Mesenchymal stem cell (in vitro differentiated cells and primary cell): ENCODE results near the gene IGLON5.

Source experiments
- DNase-seq: peaks from one replicate; pipeline ENCODE4 v3.0.0-alpha.2; 2013
- H2AFZ ChIP-seq: one replicate; pipeline ENCODE4 v1.6.1; 2013; ENCODE audit warnings: low read depth, mild to moderate bottlenecking, control low read depth, inconsistent platforms, low read length, moderate library complexity
- H2AK5ac ChIP-seq: 2 replicates; pipeline ENCODE4 v1.6.1; 2013; ENCODE audit warnings: low read length, moderate library complexity, mild to moderate bottlenecking, inconsistent platforms; ENCODE audit not compliant: severe bottlenecking
- H2BK120ac ChIP-seq: one replicate; pipeline ENCODE4 v1.6.1; 2013; ENCODE audit warnings: low read depth, mild to moderate bottlenecking, inconsistent platforms, low read length, moderate library complexity
- H2BK12ac ChIP-seq, 2 experiments: one replicate each; pipeline ENCODE4 v1.6.1; 2013; ENCODE audit warnings: inconsistent platforms in 2 of 2, low read length in 2 of 2, mild to moderate bottlenecking in 2 of 2, moderate library complexity in 2 of 2, control low read depth in 1 of 2
- H2BK15ac ChIP-seq: one replicate; pipeline ENCODE4 v1.6.1; 2013; ENCODE audit warnings: mild to moderate bottlenecking, low read depth, inconsistent platforms; ENCODE audit not compliant: poor library complexity, severe bottlenecking
- H2BK5ac ChIP-seq: 2 replicates; pipeline ENCODE4 v1.6.1; 2013; ENCODE audit warnings: low read depth, mild to moderate bottlenecking, low read length, control low read depth, inconsistent platforms; ENCODE audit not compliant: poor library complexity, severe bottlenecking
- H3K14ac ChIP-seq, 2 experiments: one replicate each; pipeline ENCODE4 v1.6.1; 2013; ENCODE audit warnings: inconsistent platforms in 2 of 2, low read length in 2 of 2, control low read depth in 1 of 2, mild to moderate bottlenecking in 1 of 2, moderate library complexity in 1 of 2
- H3K18ac ChIP-seq, 2 experiments: one replicate each; pipeline ENCODE4 v1.6.1; 2013; ENCODE audit warnings: inconsistent platforms in 2 of 2, low read length in 2 of 2, control low read depth in 1 of 2, low read depth in 1 of 2, mild to moderate bottlenecking in 1 of 2
- H3K23ac ChIP-seq, 2 experiments: one replicate each; pipeline ENCODE4 v1.6.1; 2013; ENCODE audit warnings: inconsistent platforms in 2 of 2, low read length in 2 of 2, mild to moderate bottlenecking in 2 of 2, moderate library complexity in 2 of 2, control low read depth in 1 of 2
- H3K27ac ChIP-seq: 2 replicates; pipeline ENCODE4 v1.5.1; 2013; ENCODE audit warnings: mild to moderate bottlenecking, moderate library complexity, low read length, control low read depth, inconsistent platforms; ENCODE audit not compliant: poor library complexity, severe bottlenecking
- H3K27me3 ChIP-seq, 2 experiments: 2 replicates each; pipeline versions ENCODE4 v1.6.1 to v1.7.0; 2013; ENCODE audit warnings: low read length in 2 of 2, mild to moderate bottlenecking in 2 of 2, moderate library complexity in 2 of 2, control low read depth in 1 of 2, inconsistent platforms in 1 of 2; ENCODE audit not compliant: control insufficient read depth in 1 of 2, insufficient read depth in 1 of 2
- H3K36me3 ChIP-seq, 2 experiments: 2 replicates each; pipeline versions ENCODE4 v1.6.1 to v1.7.0; 2013; ENCODE audit warnings: low read length in 2 of 2, control low read depth in 1 of 2, inconsistent platforms in 1 of 2, low read depth in 1 of 2, mild to moderate bottlenecking in 1 of 2; ENCODE audit not compliant: insufficient read depth in 2 of 2, control insufficient read depth in 1 of 2
- H3K4ac ChIP-seq, 2 experiments: one replicate each; pipeline ENCODE4 v1.6.1; 2013; ENCODE audit warnings: inconsistent platforms in 2 of 2, low read length in 2 of 2, mild to moderate bottlenecking in 2 of 2, moderate library complexity in 2 of 2, control low read depth in 1 of 2, low read depth in 1 of 2
- H3K4me1 ChIP-seq: 2 replicates; pipeline ENCODE4 v1.6.1; 2013; ENCODE audit warnings: low read depth, low read length, control low read depth; ENCODE audit not compliant: control insufficient read depth, insufficient read depth
- H3K4me2 ChIP-seq: 2 replicates; pipeline ENCODE4 v1.6.1; 2013; ENCODE audit warnings: low read length, mild to moderate bottlenecking, inconsistent platforms; ENCODE audit not compliant: poor library complexity, severe bottlenecking
- H3K4me3 ChIP-seq, 2 experiments: 2 replicates each; pipeline versions ENCODE4 v1.5.1 to v1.7.0; 2013; ENCODE audit warnings: low read length in 2 of 2, mild to moderate bottlenecking in 2 of 2, control low read depth in 1 of 2, low read depth in 1 of 2; ENCODE audit not compliant: insufficient read depth in 1 of 2
- H3K79me1 ChIP-seq: replicated peaks from 2 replicates; pipeline ENCODE4 v1.6.1; 2013; ENCODE audit warnings: mild to moderate bottlenecking, control low read depth, low read length, inconsistent platforms; ENCODE audit not compliant: poor library complexity, severe bottlenecking
- H3K9ac ChIP-seq: 2 replicates; pipeline ENCODE4 v1.7.0; 2013; ENCODE audit warnings: mild to moderate bottlenecking, low read length, moderate library complexity
- H3K9me3 ChIP-seq: 2 replicates; pipeline ENCODE4 v1.7.0; 2013; ENCODE audit warnings: mild to moderate bottlenecking, low read length; ENCODE audit not compliant: control insufficient read depth
- H4K8ac ChIP-seq: one replicate; pipeline ENCODE4 v1.6.1; 2013; ENCODE audit warnings: inconsistent platforms, mild to moderate bottlenecking, low read length, moderate library complexity
- H4K91ac ChIP-seq: one replicate; pipeline ENCODE4 v1.6.1; 2013; ENCODE audit warnings: mild to moderate bottlenecking, low read length, inconsistent platforms
- WGBS: methylation state at CpG from one replicate; pipeline ENCODE4 v1.1.7; 2013; ENCODE audit warnings: mixed read lengths; 5-methylcytosine and 5-hydroxymethylcytosine counted together

Gene IGLON5

GRCh38 chr19:51326216-51327065 lies 15.0 kb downstream of the IGLON5 start:
- Histone ChIP-seq H3K4me2 (no peak overlapping the region), H3K27ac (no peak overlapping the region), H3K18ac (no peak overlapping the region), H2BK15ac (no peak overlapping the region), H3K36me3 (peaks cover 0 to 5% of the 10 kb centered on the region in 2 experiments), H4K8ac (no peak overlapping the region), H4K91ac (no peak overlapping the region), H3K79me1 (no peaks in the 10 kb centered on the region), H3K4me1 (no peaks in the 10 kb centered on the region), H2AFZ (no peak overlapping the region), H3K14ac (no peak overlapping the region), H2BK5ac (no peak overlapping the region), H3K9ac (no peak overlapping the region), H2BK12ac (no peak overlapping the region), H2BK120ac (no peak overlapping the region), H3K23ac (no peak overlapping the region), H2AK5ac (no peak overlapping the region), H3K4me3 (no peak overlapping the region), H3K4ac (no peak overlapping the region), H3K27me3 (peaks cover 0 to 47% of the 10 kb centered on the region in 2 experiments), H3K9me3 (peaks cover 5% of the 10 kb centered on the region)
- 26% methylated on average over 27 of the region's 36 CpGs for WGBS
- no peak for DNase-seq

GRCh38 chr19:51327066-51328001 lies 15.9 kb downstream of the IGLON5 start:
- Histone ChIP-seq H3K79me1 (no peaks in the 10 kb centered on the region), H4K8ac (no peak overlapping the region), H2AFZ (no peak overlapping the region), H4K91ac (no peak overlapping the region), H3K18ac (no peak overlapping the region), H3K27me3 (peaks cover 0 to 47% of the 10 kb centered on the region in 2 experiments), H3K9me3 (peaks cover 5% of the 10 kb centered on the region), H2AK5ac (no peak overlapping the region), H3K4me1 (no peaks in the 10 kb centered on the region), H3K4ac (no peak overlapping the region), H3K9ac (no peak overlapping the region), H3K23ac (peak overlapping the region in 1 of 2 experiments; percentile 42), H3K4me3 (no peak overlapping the region), H3K4me2 (no peak overlapping the region), H3K14ac (no peak overlapping the region), H2BK5ac (no peak overlapping the region), H2BK120ac (no peak overlapping the region), H3K36me3 (peaks cover 0 to 5% of the 10 kb centered on the region in 2 experiments), H2BK15ac (no peak overlapping the region), H3K27ac (no peak overlapping the region), H2BK12ac (no peak overlapping the region)
- DNase-seq: peak; percentile 51
- WGBS: 7% methylated on average over 71 of the region's 75 CpGs

GRCh38 chr19:51329411-51329810 lies 18.0 kb downstream of the IGLON5 start:
- no peak for DNase-seq
- WGBS: 93% methylated on average over 5 of the region's 5 CpGs

GRCh38 chr19:51330366-51330765 lies 18.9 kb downstream of the IGLON5 start:
- H2BK12ac ChIP-seq: no peak overlapping the region
- H2BK120ac ChIP-seq: no peak overlapping the region
- no peak overlapping the region for H3K27ac ChIP-seq
- H3K9ac ChIP-seq: no peak overlapping the region
- H3K9me3 ChIP-seq: peaks cover 5% of the 10 kb centered on the region
- H3K27me3 ChIP-seq: peaks cover 0 to 27% of the 10 kb centered on the region in 2 experiments
- H4K8ac ChIP-seq: no peak overlapping the region
- H3K4me2 ChIP-seq: no peak overlapping the region
- no peaks in the 10 kb centered on the region for H3K79me1 ChIP-seq
- DNase-seq: no peak
- H3K18ac ChIP-seq: no peak overlapping the region
- WGBS: 97% methylated on average over 4 of the region's 4 CpGs
- no peak overlapping the region for H2BK15ac ChIP-seq
- H3K14ac ChIP-seq: no peak overlapping the region
- H3K4ac ChIP-seq: no peak overlapping the region
- no peak overlapping the region for H2AK5ac ChIP-seq
- no peak overlapping the region for H4K91ac ChIP-seq
- H3K4me3 ChIP-seq: no peak overlapping the region
- no peak overlapping the region for H2BK5ac ChIP-seq
- H3K36me3 ChIP-seq: peaks cover 0 to 5% of the 10 kb centered on the region in 2 experiments
- no peaks in the 10 kb centered on the region for H3K4me1 ChIP-seq
- no peak overlapping the region for H3K23ac ChIP-seq
- H2AFZ ChIP-seq: no peak overlapping the region

More at GRCh38 chr19:51329411-51329810, 18.0 kb downstream of the IGLON5 start:
- H3K9ac ChIP-seq: no peak overlapping the region
- H3K79me1 ChIP-seq: no peaks in the 10 kb centered on the region
- H3K36me3 ChIP-seq: peaks cover 0 to 5% of the 10 kb centered on the region in 2 experiments
- H4K91ac ChIP-seq: no peak overlapping the region
- no peak overlapping the region for H2AK5ac ChIP-seq
- peaks cover 0 to 29% of the 10 kb centered on the region in 2 experiments for H3K27me3 ChIP-seq
- H3K9me3 ChIP-seq: peaks cover 5% of the 10 kb centered on the region
- H2BK12ac ChIP-seq: no peak overlapping the region
- H2AFZ ChIP-seq: no peak overlapping the region
- no peak overlapping the region for H3K27ac ChIP-seq
- no peak overlapping the region for H3K14ac ChIP-seq
- H3K4ac ChIP-seq: no peak overlapping the region
- no peak overlapping the region for H2BK5ac ChIP-seq
- no peak overlapping the region for H3K4me2 ChIP-seq
- no peaks in the 10 kb centered on the region for H3K4me1 ChIP-seq
- H2BK120ac ChIP-seq: no peak overlapping the region
- no peak overlapping the region for H3K4me3 ChIP-seq
- H4K8ac ChIP-seq: no peak overlapping the region
- H3K23ac ChIP-seq: no peak overlapping the region
- no peak overlapping the region for H2BK15ac ChIP-seq
- no peak overlapping the region for H3K18ac ChIP-seq
